Psoas muscle (tissue), 8 donors: ENCODE results near the gene MAP2K3. TPM values are rescaled to one million over a fixed set of nuclear protein-coding genes. Genes with fewer than 3 reads are reported as not detected.

ENCODE experiments used
- ATAC-seq, 4 donors: fragments of 200-7000 bp; cut with Tn5 transposase; one replicate each; pipeline ENCODE4 v1.9.1; 2020; ENCODE audit warnings: moderate library complexity in 3 of 4, mild to moderate bottlenecking in 2 of 4
- DNase-seq, 2 donors: peaks; one replicate each; pipeline ENCODE4 v3.0.0-alpha.2; 2020
- H3K27ac ChIP-seq: fragments of 200-600 bp; one replicate; pipeline ENCODE4 v1.8.0; 2022
- H3K27me3 ChIP-seq, 3 donors: fragments of 200-600 bp in 1 of 3; one replicate each; pipeline versions ENCODE4 v1.6.1 to v1.8.0; 2013 to 2022; ENCODE audit warnings: low read length in 2 of 3, mild to moderate bottlenecking in 2 of 3, moderate library complexity in 1 of 3; ENCODE audit not compliant: insufficient read depth in 3 of 3
- H3K36me3 ChIP-seq, 2 donors: fragments of 200-600 bp in 1 of 2; one replicate each; pipeline versions ENCODE4 v1.6.1 to v1.8.0; 2013 to 2022; ENCODE audit warnings: low read depth in 1 of 2, mild to moderate bottlenecking in 1 of 2, moderate library complexity in 1 of 2; ENCODE audit not compliant: insufficient read depth in 1 of 2
- H3K4me1 ChIP-seq: fragments of 200-600 bp; one replicate; pipeline ENCODE4 v1.8.0; 2022
- H3K4me3 ChIP-seq: fragments of 200-600 bp; one replicate; pipeline ENCODE4 v1.8.0; 2022; ENCODE audit warnings: mild to moderate bottlenecking
- H3K9me3 ChIP-seq: fragments of 200-600 bp; one replicate; pipeline ENCODE4 v1.8.0; 2022
- WGBS, 3 donors: extraction: QIAGEN DNeasy Blood & Tissue Kit; methylation state at CpG; one replicate each; pipeline versions ENCODE4 v1.1.6 to v1.1.7; 2013; 5-methylcytosine and 5-hydroxymethylcytosine counted together
- intact Hi-C, 2 donors: fragments of 100-400 bp; cut with DNase I; formaldehyde crosslinking; loops; one replicate each; pipeline versions ENCODE4 v1.11.0 to v1.14.2; 2022
- polyA plus RNA-seq, 3 donors: library from polyadenylated mRNA; stranded (reverse); fragments of 200-250 nt; gene quantifications; one replicate each; pipeline ENCODE4 v1.2.3, GENCODE V29; 2013
- total RNA-seq, 4 donors: library from RNA; stranded (reverse); fragmentation: NEBNext Ultra II Directional in 2 of 4; extraction: Animal tissue kit (Norgen Biotek cat#: 25700) in 2 of 4; gene quantifications; one replicate each; pipeline versions ENCODE4 v1.2.1 to v1.2.4, GENCODE V29; 2021 to 2023
- TF ChIP-seq, protein P1 (sequence below): fragments of 200-600 bp; IDR thresholded peaks from one replicate; pipeline ENCODE4 v1.8.0; 2022; ENCODE audit warnings: antibody characterized with exemption
- donor health status: healthy with polysubstance abuse.
- donor health status: DM: no; HTN: no; CAD: no; lungs with moderate emphysema.
- donor health status: Bipolar disorder and iron deficiency.
- donor health status: healthy.
- donor health status: DM: yes; HTN: yes; CAD: no.
- donor health status: DM: no; HTN: no; CAD: no.
- donor health status: DM: no; HTN: no; CAD: no.
- donor health status: DM: yes; HTN: yes; CAD: no.

MAP2K3 gene
- total and polyA plus RNA-seq, 7 donors: 64.4 to 229 (median 114) TPM

DNA sequence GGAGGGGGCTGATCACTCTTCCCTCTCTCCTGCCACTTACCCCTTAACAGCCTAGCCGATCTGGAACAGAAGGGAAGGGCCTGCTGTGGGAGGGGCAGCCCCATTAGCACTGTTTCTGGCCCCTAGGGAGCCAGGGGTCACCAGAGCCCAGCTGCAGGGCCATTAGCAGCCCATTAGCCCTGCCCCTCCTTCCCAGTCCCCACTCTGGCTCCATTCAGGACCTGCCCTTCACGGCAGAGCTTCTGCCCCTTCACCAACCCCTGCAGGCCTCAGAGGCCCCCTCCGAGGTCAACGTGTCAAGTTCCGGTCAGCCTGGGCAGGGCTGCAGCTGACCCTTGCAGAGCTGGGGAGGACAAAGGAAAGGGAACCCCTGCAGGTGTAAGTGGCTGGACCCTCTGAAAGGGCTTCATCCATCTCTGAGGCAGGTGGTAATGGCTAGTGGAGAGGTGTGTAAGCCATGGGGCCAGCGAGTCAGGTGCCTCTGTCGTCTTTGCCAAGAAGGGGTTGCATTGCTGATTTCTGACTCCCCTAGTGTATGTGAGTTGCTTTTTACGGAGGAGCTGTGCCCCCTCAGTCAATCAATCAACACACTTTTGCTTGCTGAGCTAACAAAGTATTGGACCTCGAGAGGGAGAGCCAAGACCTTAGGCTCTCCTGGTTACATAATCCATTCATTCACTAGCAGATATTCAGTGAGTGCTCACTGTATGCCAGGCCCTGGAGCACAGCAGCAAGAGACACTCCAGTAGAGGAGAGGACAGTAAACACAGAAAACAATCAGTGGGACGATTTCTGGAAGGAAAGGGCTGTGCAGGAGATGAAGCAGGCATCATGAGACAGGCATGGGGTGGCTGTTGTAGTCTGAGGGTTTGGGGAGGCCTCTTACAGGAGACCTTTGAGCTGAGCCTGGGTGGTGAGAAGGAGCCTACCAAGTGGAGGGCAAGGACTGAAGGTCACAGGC lies 73.5 kb downstream of the MAP2K3 start:
- DNase-seq (peak in 1 of 2 donors; percentile 19), ATAC-seq (no peak)
- Histone ChIP-seq H3K4me1 (no peaks in the 10 kb centered on the region), H3K27me3 (no peaks in the 10 kb centered on the region), H3K9me3 (no peaks in the 10 kb centered on the region), H3K27ac (no peak overlapping the region), H3K4me3 (no peak overlapping the region), H3K36me3 (no peaks in the 10 kb centered on the region)
- 50 to 66% (median 64%) methylated on average over 10 of the region's 10 CpGs for WGBS, 3 donors
- TF ChIP-seq, protein P1, sequence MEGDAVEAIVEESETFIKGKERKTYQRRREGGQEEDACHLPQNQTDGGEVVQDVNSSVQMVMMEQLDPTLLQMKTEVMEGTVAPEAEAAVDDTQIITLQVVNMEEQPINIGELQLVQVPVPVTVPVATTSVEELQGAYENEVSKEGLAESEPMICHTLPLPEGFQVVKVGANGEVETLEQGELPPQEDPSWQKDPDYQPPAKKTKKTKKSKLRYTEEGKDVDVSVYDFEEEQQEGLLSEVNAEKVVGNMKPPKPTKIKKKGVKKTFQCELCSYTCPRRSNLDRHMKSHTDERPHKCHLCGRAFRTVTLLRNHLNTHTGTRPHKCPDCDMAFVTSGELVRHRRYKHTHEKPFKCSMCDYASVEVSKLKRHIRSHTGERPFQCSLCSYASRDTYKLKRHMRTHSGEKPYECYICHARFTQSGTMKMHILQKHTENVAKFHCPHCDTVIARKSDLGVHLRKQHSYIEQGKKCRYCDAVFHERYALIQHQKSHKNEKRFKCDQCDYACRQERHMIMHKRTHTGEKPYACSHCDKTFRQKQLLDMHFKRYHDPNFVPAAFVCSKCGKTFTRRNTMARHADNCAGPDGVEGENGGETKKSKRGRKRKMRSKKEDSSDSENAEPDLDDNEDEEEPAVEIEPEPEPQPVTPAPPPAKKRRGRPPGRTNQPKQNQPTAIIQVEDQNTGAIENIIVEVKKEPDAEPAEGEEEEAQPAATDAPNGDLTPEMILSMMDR: no peak
- intact Hi-C loops: no loop called here

DNA sequence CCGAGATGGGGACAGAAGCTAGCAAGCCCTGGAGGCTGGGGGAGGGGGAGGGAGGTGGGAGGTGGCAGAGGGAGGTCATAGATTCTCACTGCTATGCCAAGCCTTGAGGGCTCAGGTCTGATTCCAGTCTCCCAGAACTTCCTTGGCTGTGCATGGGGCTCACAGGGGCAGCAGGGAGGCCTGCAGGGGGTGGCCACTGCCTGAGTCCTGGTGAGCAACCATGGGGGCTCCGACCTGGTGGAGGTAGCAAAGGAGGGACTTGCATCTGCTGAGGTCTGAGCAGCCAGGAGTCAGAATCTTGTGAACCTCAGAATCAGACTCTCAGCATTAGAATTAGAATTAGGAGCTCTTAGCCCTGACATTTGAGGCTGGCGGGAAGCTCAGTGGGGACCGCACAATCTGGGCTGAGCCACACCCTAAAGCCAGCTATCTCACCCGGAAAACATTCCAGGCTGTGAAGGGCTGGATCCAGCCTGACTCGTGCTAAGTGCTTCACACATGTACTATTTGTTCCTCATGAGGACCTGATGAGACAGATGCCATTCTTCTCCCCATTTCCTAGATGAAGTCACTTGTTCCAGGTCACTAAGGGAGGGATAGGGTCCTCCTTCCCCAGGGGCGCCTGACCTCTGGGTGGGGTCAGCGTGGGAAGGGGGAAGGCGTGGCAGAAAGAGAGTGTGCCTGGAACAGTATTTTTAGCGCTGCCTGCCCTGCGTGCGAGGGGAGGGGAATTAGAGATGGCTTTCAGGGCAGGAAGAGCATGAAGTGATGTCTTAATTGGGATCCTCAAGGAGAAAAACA lies 74.4 kb downstream of the MAP2K3 start:
- Histone ChIP-seq H3K27ac (no peak overlapping the region), H3K4me3 (no peak overlapping the region), H3K36me3 (no peaks in the 10 kb centered on the region), H3K9me3 (no peaks in the 10 kb centered on the region), H3K4me1 (no peaks in the 10 kb centered on the region), H3K27me3 (no peaks in the 10 kb centered on the region)
- intact Hi-C loops: no loop called here
- TF ChIP-seq, protein P1: no peak
- 62 to 72% (median 72%) methylated on average over 12 of the region's 12 CpGs for WGBS, 3 donors
- no peak for DNase-seq
- ATAC-seq: peak in 2 of 4 donors; percentile 15 to 40

DNA sequence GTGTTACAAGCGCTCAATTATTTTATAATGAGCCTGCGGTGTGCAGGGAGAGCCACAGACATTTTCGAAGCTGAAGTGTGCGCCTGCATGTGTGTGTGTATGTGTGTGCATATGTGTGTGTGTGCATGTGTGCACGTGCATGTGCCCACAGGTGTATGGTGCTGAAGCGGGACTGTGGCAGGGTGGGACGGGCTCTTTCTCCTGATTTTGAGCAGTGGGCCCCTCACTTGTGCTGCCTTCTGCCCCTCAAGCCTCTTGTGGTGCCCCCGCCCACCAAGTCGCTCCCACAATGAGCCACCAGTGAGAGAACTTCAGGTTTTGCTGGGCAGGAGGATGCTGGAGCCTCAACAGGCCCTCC lies 75.0 kb downstream of the MAP2K3 start:
- ATAC-seq (no peak), DNase-seq (no peak)
- H3K4me1 ChIP-seq: no peaks in the 10 kb centered on the region
- TF ChIP-seq, protein P1: no peak
- H3K36me3 ChIP-seq: no peaks in the 10 kb centered on the region
- H3K27me3 ChIP-seq: no peaks in the 10 kb centered on the region
- intact Hi-C loops: no loop called here
- H3K4me3 ChIP-seq: no peak overlapping the region
- H3K27ac ChIP-seq: no peak overlapping the region
- no peaks in the 10 kb centered on the region for H3K9me3 ChIP-seq
- 91 to 94% (median 92%) methylated on average over 9 of the region's 9 CpGs for WGBS, 3 donors

DNA sequence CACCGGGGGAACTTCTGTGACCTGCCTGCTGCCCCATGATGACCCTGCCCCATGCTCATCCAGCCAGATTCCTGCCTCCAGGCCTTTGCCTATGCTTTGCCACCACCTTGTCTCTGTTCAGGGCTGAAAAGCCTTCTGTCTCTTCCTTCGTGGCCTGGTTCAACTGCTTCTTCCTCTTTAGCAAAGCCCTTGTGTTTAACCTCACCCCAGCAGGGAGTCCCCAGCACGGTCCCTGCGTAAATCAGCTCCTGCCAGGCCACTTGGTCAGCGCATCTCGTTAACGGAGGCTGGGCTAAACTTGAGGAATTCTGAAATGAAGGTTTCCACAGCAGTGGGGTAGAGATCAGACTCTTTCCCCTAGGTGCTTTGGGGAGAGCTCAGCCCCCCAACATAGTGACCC lies 75.5 kb downstream of the MAP2K3 start:
- Histone ChIP-seq H3K4me1 (no peaks in the 10 kb centered on the region), H3K27me3 (no peaks in the 10 kb centered on the region), H3K27ac (no peak overlapping the region), H3K36me3 (no peaks in the 10 kb centered on the region), H3K9me3 (no peaks in the 10 kb centered on the region), H3K4me3 (no peak overlapping the region)
- DNase-seq (no peak), ATAC-seq (no peak)
- WGBS, 3 donors: 68 to 85% (median 76%) methylated on average over 7 of the region's 7 CpGs
- intact Hi-C loops: no loop called here
- TF ChIP-seq, protein P1: no peak
